ENCODE data around the gene SCARB2. TPM values are rescaled to one million over a fixed set of nuclear protein-coding genes. Genes with fewer than 3 reads are reported as not detected.

SCARB2 gene
- total RNA-seq, 2 donors from 2014 or later, result 74.5 to 167 TPM

DNA sequence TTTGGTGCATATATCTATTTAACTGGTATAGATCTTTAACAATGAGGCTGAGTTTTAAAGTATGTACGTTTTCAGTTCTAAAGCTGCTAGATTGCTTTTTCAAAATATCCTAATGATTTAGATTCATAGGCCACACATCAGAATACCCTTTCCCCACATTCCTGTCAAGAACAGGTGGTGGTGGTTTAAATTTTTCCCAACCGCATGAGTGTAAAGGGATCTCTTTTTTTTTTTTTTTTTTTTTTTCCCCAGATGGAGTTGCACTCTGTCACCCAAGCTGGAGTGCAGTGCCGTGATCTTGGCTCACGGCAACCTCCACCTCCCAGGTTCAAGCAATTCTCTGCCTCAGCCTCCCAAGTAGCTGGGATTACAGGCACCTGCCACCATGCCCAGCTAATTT, 93.4 kb downstream of the SCARB2 start:
- intact Hi-C loops (cut with DNase I), result no loop called here

GRCh38 chr4:76117536-76117935, 96.1 kb downstream of the SCARB2 start:
- no peak for DNase-seq
- Histone ChIP-seq H3K27me3 (no peaks in the 10 kb centered on the region), H3K27ac (no peak overlapping the region), H3K4me3 (no peak overlapping the region), H3K36me3 (replicated peaks in 1 of 2; ENCODE audit: insufficient read depth in 1 of 2, low read depth in 2 of 2) (peaks cover 0 to 16% of the 10 kb centered on the region in 2 donors), H3K9me3 (no peaks in the 10 kb centered on the region), H3K4me1 (no peaks in the 10 kb centered on the region)
- intact Hi-C loops (cut with DNase I), result no loop called here
- WGBS, 2 donors, result 94 to 95% methylated on average over 5 of the region's 5 CpGs
- TF ChIP-seq CTCF (IDR thresholded peaks at IDR 0.05) (no peak), POLR2A (IDR thresholded peaks at IDR 0.05) (no peak)
- no peak for ATAC-seq

More for the DNA sequence above, 93.4 kb downstream of the SCARB2 start:
- H3K36me3 ChIP-seq (replicated peaks in 1 of 2; ENCODE audit: insufficient read depth in 1 of 2, low read depth in 2 of 2), result peaks cover 4 to 20% of the 10 kb centered on the region in 2 donors
- DNase-seq (peak in 1 of 4 donors; percentile 18), ATAC-seq (no peak)
- TF ChIP-seq CTCF (IDR thresholded peaks at IDR 0.05) (no peak), POLR2A (IDR thresholded peaks at IDR 0.05) (no peak)
- H3K4me1 ChIP-seq, result no peaks in the 10 kb centered on the region
- H3K4me3 ChIP-seq, result no peak overlapping the region
- 36 to 64% methylated on average over 4 of the region's 4 CpGs for whole genome bisulfite sequencing, 2 donors
- no peaks in the 10 kb centered on the region for H3K9me3 ChIP-seq
- no peak overlapping the region for H3K27ac ChIP-seq
- H3K27me3 ChIP-seq, result no peaks in the 10 kb centered on the region

DNA sequence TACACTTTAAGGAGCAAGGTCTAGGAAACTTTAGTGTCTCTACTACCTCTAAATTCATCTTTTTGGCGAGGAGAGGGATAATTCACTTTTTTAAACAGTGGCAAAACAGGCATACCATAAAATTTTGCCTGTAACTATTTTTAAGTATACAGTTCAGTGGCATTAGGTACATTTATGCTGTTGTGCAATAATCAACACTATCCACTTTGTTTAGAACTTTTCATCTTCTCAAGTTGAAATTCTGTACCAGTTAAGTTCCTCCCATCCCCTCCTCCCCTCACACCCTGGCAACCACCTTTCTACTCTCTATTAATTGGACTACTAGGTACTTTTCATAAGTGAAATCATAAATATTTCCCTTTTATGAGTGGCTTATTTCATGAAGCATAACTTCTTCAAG, 96.8 kb downstream of the SCARB2 start:
- 92 to 100% methylated on average over 1 of the region's 1 CpG for WGBS, 2 donors
- peaks cover 0 to 15% of the 10 kb centered on the region in 2 donors for H3K36me3 ChIP-seq (replicated peaks in 1 of 2; ENCODE audit: insufficient read depth in 1 of 2, low read depth in 2 of 2)
- DNase-seq (no peak), ATAC-seq (no peak)
- no peak for TF ChIP-seq POLR2A (IDR thresholded peaks at IDR 0.05)
- TF ChIP-seq CTCF (IDR thresholded peaks at IDR 0.05), result no peak
- no peak overlapping the region for H3K27ac ChIP-seq
- H3K27me3 ChIP-seq, result no peaks in the 10 kb centered on the region
- intact Hi-C loops (cut with DNase I), result no loop called here
- H3K9me3 ChIP-seq, result no peaks in the 10 kb centered on the region
- H3K4me1 ChIP-seq, result no peaks in the 10 kb centered on the region
- no peak overlapping the region for H3K4me3 ChIP-seq

Other genes starting within 250 kb of the SCARB2 start
- gene SDAD1, start 222.9 kb downstream of the SCARB2 start, total RNA-seq, result 10 to 100 TPM; 21.3 to 23.7 TPM
- gene CXCL9, start 206.3 kb downstream of the SCARB2 start, total RNA-seq, result 1 to 10 TPM in 1 of 2 donors, not detected in 1; 1.0 TPM
- not detected for gene CXCL10, start 190.3 kb downstream of the SCARB2 start, total RNA-seq
- gene CXCL11, start 177.8 kb downstream of the SCARB2 start, total RNA-seq, result under 1 TPM in 1 of 2 donors, not detected in 1; 0.52 TPM
- gene ART3, start 139.1 kb downstream of the SCARB2 start, total RNA-seq, result 1 to 10 TPM; 6.5 to 6.9 TPM
- gene NUP54, start 65.4 kb downstream of the SCARB2 start, total RNA-seq, result 10 to 100 TPM; 13.7 to 33.3 TPM
- gene FAM47E, start 37.9 kb upstream of the SCARB2 start, total RNA-seq, result 10 to 100 TPM; 10.1 to 16.2 TPM
- gene STBD1, start 92.9 kb upstream of the SCARB2 start, total RNA-seq, result 1 to 10 TPM; 6.2 to 6.6 TPM
- 1 to 10 TPM in 1 of 2 donors, under 1 TPM in 1; 0.99 to 1.3 TPM for gene CCDC158, start 207.3 kb upstream of the SCARB2 start, total RNA-seq
- gene SHROOM3, start 221.4 kb upstream of the SCARB2 start, total RNA-seq, result 10 to 100 TPM; 56.7 to 96.0 TPM